Activated CD4-positive, alpha-beta T cell treated with anti-CD3 and anti-CD28 coated beads, Interleukin-2, amount 50 U/mL, for 4 hours (primary cell): ENCODE results near the gene LETMD1.
"Not testable (repeated sequence)": the region's sequence is repeated elsewhere in the genome, so short reads cannot be mapped to it uniquely, and the experiment has no call there.

Source experiments
- DNase-seq, 2 experiments: peaks; one replicate each; pipeline ENCODE4 v3.0.0-alpha.2; 2020

LETMD1 gene

GRCh38 chr12:51027342-51027835 lies 20.7 kb upstream of the LETMD1 start:
- no peak for DNase-seq

- peak in 1 of 2 experiments; percentile 4 for DNase-seq
Observed at GRCh38 chr12:51028126-51028812, 19.9 kb upstream of the LETMD1 start.

GRCh38 chr12:51028813-51029150 lies 19.3 kb upstream of the LETMD1 start:
- no peak for DNase-seq

GRCh38 chr12:51033048-51033447 lies 15.1 kb upstream of the LETMD1 start:
- no peak for DNase-seq

GRCh38 chr12:51033457-51034089 lies 14.6 kb upstream of the LETMD1 start:
- no peak for DNase-seq

GRCh38 chr12:51036279-51036678 lies 11.8 kb upstream of the LETMD1 start:
- no peak for DNase-seq

- DNase-seq: no peak
Observed at GRCh38 chr12:51048661-51049251, 629 bp downstream of the LETMD1 start.

GRCh38 chr12:51049525-51049924 lies 1.4 kb downstream of the LETMD1 start:
- no peak for DNase-seq

GRCh38 chr12:51051787-51052186 lies 3.7 kb downstream of the LETMD1 start:
- no peak for DNase-seq

GRCh38 chr12:51055060-51055459 lies 6.9 kb downstream of the LETMD1 start:
- DNase-seq: no peak

GRCh38 chr12:51056242-51056641 lies 8.1 kb downstream of the LETMD1 start:
- DNase-seq: no peak

- DNase-seq: no peak
Observed at GRCh38 chr12:51059086-51059485, 11.0 kb downstream of the LETMD1 start.

GRCh38 chr12:51062631-51063397 lies 14.7 kb downstream of the LETMD1 start:
- no peak for DNase-seq

GRCh38 chr12:51065530-51065929 lies 17.4 kb downstream of the LETMD1 start:
- DNase-seq: no peak

GRCh38 chr12:51067229-51067628 lies 19.1 kb downstream of the LETMD1 start:
- no peak for DNase-seq

GRCh38 chr12:51067771-51068170 lies 19.6 kb downstream of the LETMD1 start:
- DNase-seq: no peak

GRCh38 chr12:51070004-51070403 lies 21.9 kb downstream of the LETMD1 start:
- no peak for DNase-seq

- no peak for DNase-seq
Observed at GRCh38 chr12:51071663-51072062, 23.5 kb downstream of the LETMD1 start.

- no peak for DNase-seq
Observed at GRCh38 chr12:51075390-51075789, 27.3 kb downstream of the LETMD1 start.

GRCh38 chr12:51076236-51076930 lies 28.3 kb downstream of the LETMD1 start:
- peak in 1 of 2 experiments; percentile 8 for DNase-seq

GRCh38 chr12:51077930-51078329 lies 29.8 kb downstream of the LETMD1 start:
- no peak for DNase-seq

GRCh38 chr12:51078346-51078745 lies 30.2 kb downstream of the LETMD1 start:
- not testable (repeated sequence) for DNase-seq

- not testable (repeated sequence) for DNase-seq
Observed at GRCh38 chr12:51078866-51079265, 30.7 kb downstream of the LETMD1 start.
